Neural cell (in vitro differentiated cells): ENCODE measurements around the gene PAAF1. TPM values are rescaled to one million over a fixed set of nuclear protein-coding genes. Genes with fewer than 3 reads are reported as not detected.

Experiments
- H2AFZ ChIP-seq: fragments of 200-600, 300-800 bp; sonication (generic), shearing (Covaris generic); 2 replicates; pipeline ENCODE4 v1.6.0; 2014; ENCODE audit warnings: low read depth, mild to moderate bottlenecking, antibody characterized with exemption, low read length, moderate library complexity
- H3F3A ChIP-seq: fragments of 200-600 bp; shearing (Covaris generic); 2 replicates; pipeline ENCODE4 v1.6.1; 2016; ENCODE audit warnings: mild to moderate bottlenecking, moderate library complexity, mixed read lengths, antibody characterized with exemption, low read length; ENCODE audit not compliant: insufficient read depth, poor library complexity, severe bottlenecking
- H3K27ac ChIP-seq: fragments of 200-600, 300-800 bp; sonication (generic), shearing (Covaris generic); 2 replicates; pipeline ENCODE4 v1.5.1; 2014; ENCODE audit warnings: mild to moderate bottlenecking, low read length, moderate library complexity
- H3K27me3 ChIP-seq: fragments of 300-800, 200-600 bp; sonication (generic), shearing (Covaris generic); 2 replicates; pipeline ENCODE4 v1.6.0; 2014; ENCODE audit warnings: mild to moderate bottlenecking, low read depth, low read length, moderate library complexity; ENCODE audit not compliant: insufficient read depth
- H3K36me3 ChIP-seq: fragments of 300-800, 200-600 bp; sonication (generic), shearing (Covaris generic); 2 replicates; pipeline ENCODE4 v1.5.1; 2014; ENCODE audit warnings: mild to moderate bottlenecking, antibody characterized with exemption, low read length, moderate library complexity; ENCODE audit not compliant: insufficient read depth
- H3K4me2 ChIP-seq: fragments of 300-800, 200-600 bp; sonication (generic), shearing (Covaris generic); 2 replicates; pipeline ENCODE4 v1.6.0; 2014; ENCODE audit warnings: mild to moderate bottlenecking, low read length
- H3K4me3 ChIP-seq: fragments of 300-800, 200-600 bp; sonication (generic), shearing (Covaris generic); 2 replicates; pipeline ENCODE4 v1.5.1; 2014; ENCODE audit warnings: mild to moderate bottlenecking, low read length, moderate library complexity
- H3K79me2 ChIP-seq: fragments of 200-600 bp; shearing (Covaris generic); replicated peaks from 2 replicates; pipeline ENCODE4 v1.6.0; 2014; ENCODE audit warnings: mild to moderate bottlenecking, low read length, moderate library complexity; ENCODE audit not compliant: insufficient read depth
- H3K9ac ChIP-seq: fragments of 300-800, 200-600 bp; sonication (generic), shearing (Covaris generic); 2 replicates; pipeline ENCODE4 v1.6.1; 2016; ENCODE audit warnings: mild to moderate bottlenecking, low read length, mixed read lengths
- H3K9me2 ChIP-seq: fragments of 200-600 bp; shearing (Covaris generic); 2 replicates; pipeline ENCODE4 v1.6.1; 2016; ENCODE audit warnings: mild to moderate bottlenecking, low read length, mixed read lengths; ENCODE audit not compliant: insufficient read depth
- H3K9me3 ChIP-seq: fragments of 200-600, 300-800 bp; sonication (generic), shearing (Covaris generic); 2 replicates; pipeline ENCODE4 v1.6.1; 2016; ENCODE audit warnings: mild to moderate bottlenecking, mixed run types, low read length, moderate library complexity, mixed read lengths
- H4K20me1 ChIP-seq: fragments of 200-600 bp; shearing (Covaris generic); 2 replicates; pipeline ENCODE4 v1.6.1; 2016; ENCODE audit warnings: mild to moderate bottlenecking, mixed run types; ENCODE audit not compliant: insufficient read depth
- CTCF ChIP-seq: fragments of 450-650 bp; IDR thresholded peaks from 2 replicates; pipeline ENCODE4 v1.5.1; 2014; ENCODE audit warnings: antibody characterized with exemption, mild to moderate bottlenecking, moderate library complexity; ENCODE audit not compliant: poor library complexity, severe bottlenecking
- EP300 ChIP-seq: fragments of 450-650 bp; conservative IDR thresholded peaks from 2 replicates; pipeline ENCODE4 v1.6.1; 2014; ENCODE audit warnings: antibody characterized with exemption, mild to moderate bottlenecking, moderate library complexity; ENCODE audit not compliant: poor library complexity, severe bottlenecking
- EZH2 ChIP-seq: fragments of 200-600, 300-800 bp; shearing (Covaris generic), sonication (generic); IDR thresholded peaks from 2 replicates; pipeline ENCODE4 v1.6.1; 2014; ENCODE audit warnings: antibody characterized with exemption, low read length, borderline replicate concordance, mild to moderate bottlenecking; ENCODE audit not compliant: insufficient read depth, poor library complexity, severe bottlenecking
- MXI1 ChIP-seq: fragments of 450-650 bp; conservative IDR thresholded peaks from 2 replicates; pipeline ENCODE4 v1.6.1; 2014; ENCODE audit warnings: antibody characterized with exemption, mild to moderate bottlenecking; ENCODE audit not compliant: poor library complexity, severe bottlenecking
- POLR2AphosphoS5 ChIP-seq: IDR thresholded peaks from 2 replicates; pipeline ENCODE4 v1.6.1; 2012
- RAD21 ChIP-seq: fragments of 450-650 bp; conservative IDR thresholded peaks from 2 replicates; pipeline ENCODE4 v1.6.1; 2014; ENCODE audit warnings: antibody characterized with exemption, mild to moderate bottlenecking, moderate library complexity
- REST ChIP-seq: IDR thresholded peaks from 2 replicates; pipeline ENCODE4 v1.6.1; 2012; ENCODE audit warnings: borderline replicate concordance
- SMC3 ChIP-seq: fragments of 450-650 bp; conservative IDR thresholded peaks from 2 replicates; pipeline ENCODE4 v1.6.1; 2014; ENCODE audit warnings: antibody characterized with exemption, mild to moderate bottlenecking, moderate library complexity; ENCODE audit not compliant: poor library complexity
- TAF1 ChIP-seq: IDR thresholded peaks from 2 replicates; pipeline ENCODE4 v1.6.1; 2012; ENCODE audit warnings: low read depth
- polyA plus RNA-seq: library from polyadenylated mRNA; depleted of rRNA; stranded (reverse); fragments of >200 nt; gene quantifications from 2 replicates; pipeline ENCODE4 v1.2.3, GENCODE V29; 2014

PAAF1 gene
- polyA plus RNA-seq, 1 donor from 2014 or later: 80.3 TPM

GRCh38 chr11:73869332-73869949 lies 7.4 kb upstream of the PAAF1 start:
- no peak overlapping the region for H3K4me2 ChIP-seq
- TF ChIP-seq POLR2AphosphoS5 (no peak), SMC3 (no peak), TAF1 (no peak), REST (no peak), CTCF (no peak), MXI1 (no peak), EZH2 (no peak), EP300 (no peak), RAD21 (no peak)
- no peaks in the 10 kb centered on the region for H3F3A ChIP-seq
- H3K4me3 ChIP-seq: no peak overlapping the region
- H2AFZ ChIP-seq: no peak overlapping the region
- H3K9me2 ChIP-seq: no peaks in the 10 kb centered on the region
- H4K20me1 ChIP-seq: no peaks in the 10 kb centered on the region
- H3K79me2 ChIP-seq: peaks cover 2% of the 10 kb centered on the region
- no peak overlapping the region for H3K9ac ChIP-seq
- no peaks in the 10 kb centered on the region for H3K27me3 ChIP-seq
- H3K36me3 ChIP-seq: peaks cover 5% of the 10 kb centered on the region
- H3K27ac ChIP-seq: no peak overlapping the region
- no peaks in the 10 kb centered on the region for H3K9me3 ChIP-seq

DNA sequence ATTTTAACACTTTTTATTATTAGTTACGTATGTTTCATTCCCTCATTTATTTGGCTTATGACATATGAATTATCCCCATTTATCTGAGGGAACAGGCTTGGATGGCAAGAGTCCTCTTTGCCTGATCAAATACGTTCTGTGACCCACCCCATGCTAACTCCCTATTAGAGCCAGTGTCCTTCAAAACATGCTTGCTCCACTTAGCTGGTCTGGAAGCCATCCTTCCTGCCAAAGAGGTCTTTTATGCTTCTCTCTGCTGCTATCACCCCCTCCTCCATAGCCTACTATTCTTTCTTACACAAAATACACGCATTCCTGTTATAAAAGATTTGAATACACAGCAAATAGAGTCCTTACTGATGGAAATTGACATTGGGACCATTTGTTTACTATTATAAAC lies 6.5 kb upstream of the PAAF1 start:
- H3K9me2 ChIP-seq: no peaks in the 10 kb centered on the region
- no peak overlapping the region for H3K9ac ChIP-seq
- TF ChIP-seq RAD21 (no peak), TAF1 (no peak), SMC3 (no peak)
- H3K36me3 ChIP-seq: peaks cover 5% of the 10 kb centered on the region
- no peaks in the 10 kb centered on the region for H3K27me3 ChIP-seq
- no peak overlapping the region for H2AFZ ChIP-seq
- no peak overlapping the region for H3K4me3 ChIP-seq
- no peaks in the 10 kb centered on the region for H3K9me3 ChIP-seq
- peaks cover 10% of the 10 kb centered on the region for H3K79me2 ChIP-seq
- no peaks in the 10 kb centered on the region for H4K20me1 ChIP-seq
- no peaks in the 10 kb centered on the region for H3F3A ChIP-seq
- no peak overlapping the region for H3K4me2 ChIP-seq
- H3K27ac ChIP-seq: no peak overlapping the region
